Iris pigment epithelial cell (primary cell): ENCODE results near the gene CRABP2.

Experiments
- DNase-seq: peaks from one replicate; pipeline ENCODE4 v3.0.0-alpha.2; 2011; ENCODE audit warnings: low read depth

The CRABP2 gene

GRCh38 chr1:156742017-156742416 is 36.6 kb upstream of the CRABP2 start:
- DNase-seq = no peak

- DNase-seq = no peak
These were observed 36.1 kb upstream of the CRABP2 start for GRCh38 chr1:156741481-156741983.

GRCh38 chr1:156740741-156741480 is 35.5 kb upstream of the CRABP2 start, which contains the start of gene MRPL24:
Gene MRPL24, minus strand, starts transcription at chr1:156741088. Its CDS starts 2,384 bp downstream, at chr1:156738704.
- DNase-seq = peak; percentile 100

- DNase-seq = no peak
These were observed 34.9 kb upstream of the CRABP2 start for GRCh38 chr1:156740237-156740740.

- no peak for DNase-seq
These were observed 33.5 kb upstream of the CRABP2 start for GRCh38 chr1:156738916-156739315.

- DNase-seq = no peak
These were observed 33.0 kb upstream of the CRABP2 start for GRCh38 chr1:156738407-156738806.

- DNase-seq = no peak
These were observed 28.7 kb upstream of the CRABP2 start for GRCh38 chr1:156733989-156734584.

GRCh38 chr1:156728599-156729462 is 23.4 kb upstream of the CRABP2 start, which contains the start of gene ISG20L2:
Gene ISG20L2, minus strand, starts transcription at chr1:156728766. Its CDS starts 1,114 bp downstream, at chr1:156727652.
- DNase-seq = peak; percentile 99

- peak; percentile 81 for DNase-seq
These were observed 22.7 kb upstream of the CRABP2 start, which contains the start of gene METTL25B for GRCh38 chr1:156727926-156728598. Gene METTL25B, plus strand, starts transcription at chr1:156728469. Its CDS starts 636 bp downstream, at chr1:156729105.

- DNase-seq = no peak
These were observed 22.1 kb upstream of the CRABP2 start for GRCh38 chr1:156727492-156727891.

- DNase-seq = peak; percentile 71
These were observed 21.3 kb upstream of the CRABP2 start for GRCh38 chr1:156726549-156727226.

- peak; percentile 88 for DNase-seq
These were observed 20.4 kb upstream of the CRABP2 start for GRCh38 chr1:156725683-156726280.

- no peak for DNase-seq
These were observed 16.2 kb upstream of the CRABP2 start for GRCh38 chr1:156721535-156721934.

GRCh38 chr1:156721131-156721530 is 15.7 kb upstream of the CRABP2 start:
- DNase-seq = no peak

- no peak for DNase-seq
These were observed 12.0 kb upstream of the CRABP2 start for GRCh38 chr1:156717351-156717750.

GRCh38 chr1:156714830-156715229 is 9.4 kb upstream of the CRABP2 start:
- DNase-seq = no peak

- DNase-seq = no peak
These were observed 7.2 kb upstream of the CRABP2 start for GRCh38 chr1:156712626-156713025.

- DNase-seq = no peak
These were observed 5.8 kb upstream of the CRABP2 start for GRCh38 chr1:156711011-156711817.

- DNase-seq = no peak
These were observed 4.5 kb upstream of the CRABP2 start for GRCh38 chr1:156709757-156710489.
